Measurements from ENCODE around the gene PPM1L.

The PPM1L gene

GRCh38 chr3:161107311-161107710 lies 351.3 kb downstream of the PPM1L start:
- no peak for DNase-seq

GRCh38 chr3:161108840-161109239 lies 352.8 kb downstream of the PPM1L start:
- no peak for DNase-seq

- DNase-seq: no peak
Observed at GRCh38 chr3:161117646-161118045, 361.6 kb downstream of the PPM1L start.

- no peak for DNase-seq
Observed at GRCh38 chr3:161126495-161126894, 370.5 kb downstream of the PPM1L start.
